ENCODE data around the gene IFI6.
"Not testable (repeated sequence)": the region's sequence is repeated elsewhere in the genome, so short reads cannot be mapped to it uniquely, and the experiment has no call there.

The IFI6 gene

GRCh38 chr1:27671964-27672749 is at the start of gene IFI6:
Gene IFI6, minus strand, starts transcription at chr1:27672192. Its CDS starts 2,878 bp downstream, at chr1:27669314.
- peak within 1 kb of the TSS; percentile 94 to 97 for H3K4me3 Mint-ChIP-seq
- H3K27me3 Mint-ChIP-seq: no peaks in the 10 kb centered on the region
- peaks cover 38% of the 10 kb centered on the region for H3K4me1 Mint-ChIP-seq
- H3K9me3 Mint-ChIP-seq: no peaks in the 10 kb centered on the region
- ATAC-seq (peak; percentile 95), DNase-seq (peak; percentile 70 to 79)
- H3K27ac Mint-ChIP-seq: peak within 1 kb of the TSS; percentile 68 to 95

- Mint-ChIP-seq H3K27me3 (no peaks in the 10 kb centered on the region), H3K9me3 (peaks cover 0 to 13% of the 10 kb centered on the region in 2 donors), H3K27ac (peak overlapping the region in 1 of 2 donors; percentile 10), H3K4me3 (no peak overlapping the region), H3K4me1 (no peaks in the 10 kb centered on the region)
- ATAC-seq (no peak), DNase-seq (no peak)
Observed at GRCh38 chr1:27719286-27720251, 47.6 kb upstream of the IFI6 start.

GRCh38 chr1:27716262-27716895 is 44.4 kb upstream of the IFI6 start:
- Mint-ChIP-seq H3K4me3 (no peak overlapping the region), H3K9me3 (peaks cover 0 to 13% of the 10 kb centered on the region in 2 donors), H3K4me1 (no peaks in the 10 kb centered on the region), H3K27ac (no peak overlapping the region), H3K27me3 (no peaks in the 10 kb centered on the region)
- ATAC-seq: no peak
- DNase-seq: no peak

GRCh38 chr1:27713869-27714513 is 42.0 kb upstream of the IFI6 start:
- DNase-seq: no peak
- H3K27ac Mint-ChIP-seq: no peak overlapping the region
- no peaks in the 10 kb centered on the region for H3K27me3 Mint-ChIP-seq
- peaks cover 0 to 13% of the 10 kb centered on the region in 2 donors for H3K9me3 Mint-ChIP-seq
- no peak for ATAC-seq
- no peak overlapping the region for H3K4me3 Mint-ChIP-seq
- H3K4me1 Mint-ChIP-seq: no peaks in the 10 kb centered on the region

- ATAC-seq (no peak), DNase-seq (no peak)
- Mint-ChIP-seq H3K27ac (no peak overlapping the region), H3K9me3 (peaks cover 0 to 13% of the 10 kb centered on the region in 2 donors), H3K27me3 (no peaks in the 10 kb centered on the region), H3K4me3 (no peak overlapping the region), H3K4me1 (no peaks in the 10 kb centered on the region)
Observed at GRCh38 chr1:27713139-27713725, 41.2 kb upstream of the IFI6 start.

- DNase-seq: no peak
- ATAC-seq: no peak
- H3K4me3 Mint-ChIP-seq: no peak overlapping the region
- peaks cover 0 to under 1% of the 10 kb centered on the region in 2 donors for H3K9me3 Mint-ChIP-seq
- H3K27ac Mint-ChIP-seq: no peak overlapping the region
- H3K27me3 Mint-ChIP-seq: no peaks in the 10 kb centered on the region
- H3K4me1 Mint-ChIP-seq: no peaks in the 10 kb centered on the region
Observed at GRCh38 chr1:27710574-27710973, 38.6 kb upstream of the IFI6 start.

- no peak for DNase-seq
- H3K27me3 Mint-ChIP-seq: no peaks in the 10 kb centered on the region
- no peak overlapping the region for H3K27ac Mint-ChIP-seq
- H3K9me3 Mint-ChIP-seq: peaks cover 9 to 14% of the 10 kb centered on the region in 2 donors
- H3K4me1 Mint-ChIP-seq: no peaks in the 10 kb centered on the region
- no peak overlapping the region for H3K4me3 Mint-ChIP-seq
- no peak for ATAC-seq
Observed at GRCh38 chr1:27705545-27705944, 33.6 kb upstream of the IFI6 start.

GRCh38 chr1:27704958-27705357 is 33.0 kb upstream of the IFI6 start:
- peaks cover 9 to 14% of the 10 kb centered on the region in 2 donors for H3K9me3 Mint-ChIP-seq
- ATAC-seq: no peak
- H3K27ac Mint-ChIP-seq: no peak overlapping the region
- no peaks in the 10 kb centered on the region for H3K27me3 Mint-ChIP-seq
- H3K4me3 Mint-ChIP-seq: no peak overlapping the region
- no peaks in the 10 kb centered on the region for H3K4me1 Mint-ChIP-seq
- DNase-seq: no peak

GRCh38 chr1:27696835-27697234 is 24.8 kb upstream of the IFI6 start:
- not testable (repeated sequence) for H3K9me3 Mint-ChIP-seq, H3K4me3 Mint-ChIP-seq

GRCh38 chr1:27690183-27690582 is 18.2 kb upstream of the IFI6 start:
- DNase-seq: no peak
- ATAC-seq: no peak
- Mint-ChIP-seq H3K27me3 (peaks cover 8% of the 10 kb centered on the region), H3K27ac (no peak overlapping the region), H3K9me3 (no peaks in the 10 kb centered on the region), H3K4me3 (no peak overlapping the region), H3K4me1 (peaks cover 8% of the 10 kb centered on the region)

More at GRCh38 chr1:27696835-27697234, 24.8 kb upstream of the IFI6 start:
- ATAC-seq, H3K27me3 Mint-ChIP-seq, H3K4me1 Mint-ChIP-seq, H3K27ac Mint-ChIP-seq, DNase-seq: not testable (repeated sequence)

- no peak overlapping the region for H3K4me3 Mint-ChIP-seq
Observed at GRCh38 chr1:27689423-27690173, 17.6 kb upstream of the IFI6 start.

GRCh38 chr1:27687906-27688305 is 15.9 kb upstream of the IFI6 start:
- Mint-ChIP-seq H3K4me3 (no peak overlapping the region), H3K4me1 (peaks cover 8% of the 10 kb centered on the region), H3K27ac (no peak overlapping the region), H3K27me3 (peaks cover 8% of the 10 kb centered on the region), H3K9me3 (peaks cover 0 to 1% of the 10 kb centered on the region in 2 donors)
- no peak for DNase-seq
- no peak for ATAC-seq

More at GRCh38 chr1:27689423-27690173, 17.6 kb upstream of the IFI6 start:
- Mint-ChIP-seq H3K4me1 (peaks cover 8% of the 10 kb centered on the region), H3K27me3 (peaks cover 8% of the 10 kb centered on the region), H3K9me3 (no peaks in the 10 kb centered on the region), H3K27ac (no peak overlapping the region)
- DNase-seq (no peak), ATAC-seq (no peak)

GRCh38 chr1:27686223-27686990 is 14.4 kb upstream of the IFI6 start:
- H3K27ac Mint-ChIP-seq: no peak overlapping the region
- DNase-seq (no peak), ATAC-seq (no peak)
- peaks cover 4 to 16% of the 10 kb centered on the region in 2 donors for H3K9me3 Mint-ChIP-seq
- H3K27me3 Mint-ChIP-seq: peaks cover 8% of the 10 kb centered on the region
- H3K4me1 Mint-ChIP-seq: peaks cover 8% of the 10 kb centered on the region
- H3K4me3 Mint-ChIP-seq: no peak overlapping the region

Measured in stimulated activated naive CD8-positive, alpha-beta T cell treated with anti-CD3 and anti-CD28 coated beads, Interleukin-15, amount 100 ng/mL, for 72 hours (primary cell).